Stimulated activated CD4-positive, alpha-beta T cell treated with anti-CD3 and anti-CD28 coated beads, TNF-alpha, amount 100 ng/mL, for 24 hours (primary cell): ENCODE measurements around the gene TPM3.
"Not testable (repeated sequence)": the region's sequence is repeated elsewhere in the genome, so short reads cannot be mapped to it uniquely, and the experiment has no call there.

Source experiments
- DNase-seq, 3 experiments: peaks; one replicate each; pipeline ENCODE4 v3.0.0-alpha.2; 2020; ENCODE audit warnings: low read depth in 3 of 3

The TPM3 gene

DNA sequence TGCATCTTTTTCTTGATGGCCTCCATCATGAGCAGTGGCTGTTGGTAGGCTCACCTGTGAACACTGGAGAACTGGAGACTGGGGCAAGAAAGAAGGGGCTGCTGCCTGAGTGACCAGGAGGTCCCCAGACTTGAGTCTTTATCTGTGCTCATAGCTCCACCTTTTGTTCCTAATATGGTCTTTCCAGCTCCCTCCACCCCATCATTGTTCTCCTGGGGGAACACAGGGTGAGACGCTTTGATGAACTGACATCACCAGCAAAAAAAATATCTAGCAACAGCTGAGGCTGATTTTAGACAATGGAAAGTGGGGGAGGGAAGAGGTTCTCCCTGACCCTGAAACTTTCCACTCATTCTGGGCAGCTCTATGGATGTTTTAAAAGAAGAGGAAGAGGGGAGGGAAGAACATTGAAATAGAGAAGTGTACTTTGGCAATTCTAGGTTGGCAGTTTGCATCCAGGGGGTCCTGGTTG is at the start of gene TPM3:
Gene TPM3, minus strand, starts transcription at position 111 of the 472 bp plus-strand sequence. Its CDS starts 82 bp downstream, at position 29.
- DNase-seq, result no peak

DNA sequence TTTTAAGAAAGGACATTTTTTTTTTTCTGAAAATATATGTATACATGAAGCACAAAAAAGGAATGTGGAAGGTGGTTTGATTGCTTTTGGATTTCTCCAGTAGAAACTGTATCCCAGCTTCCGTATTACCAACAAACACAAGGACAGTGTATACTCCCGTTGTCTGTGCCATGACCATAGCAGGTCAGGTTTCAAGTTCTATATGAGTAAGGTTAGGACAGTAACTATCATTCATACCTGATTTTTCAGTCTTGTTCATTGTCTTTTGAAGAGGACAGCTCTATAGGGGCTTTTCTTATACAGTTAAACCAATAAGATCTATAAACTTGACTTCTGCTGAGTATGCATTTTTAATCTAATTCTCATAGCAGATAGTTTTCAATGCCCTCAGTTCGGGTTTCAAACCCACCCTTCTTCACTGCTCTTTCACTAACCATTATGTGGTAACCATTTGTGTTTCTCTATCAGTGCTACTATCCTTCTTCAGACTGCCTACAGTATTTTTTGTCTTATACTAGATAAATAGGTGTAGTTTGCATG is 48.5 kb upstream of the TPM3 start:
- no peak for DNase-seq

DNA sequence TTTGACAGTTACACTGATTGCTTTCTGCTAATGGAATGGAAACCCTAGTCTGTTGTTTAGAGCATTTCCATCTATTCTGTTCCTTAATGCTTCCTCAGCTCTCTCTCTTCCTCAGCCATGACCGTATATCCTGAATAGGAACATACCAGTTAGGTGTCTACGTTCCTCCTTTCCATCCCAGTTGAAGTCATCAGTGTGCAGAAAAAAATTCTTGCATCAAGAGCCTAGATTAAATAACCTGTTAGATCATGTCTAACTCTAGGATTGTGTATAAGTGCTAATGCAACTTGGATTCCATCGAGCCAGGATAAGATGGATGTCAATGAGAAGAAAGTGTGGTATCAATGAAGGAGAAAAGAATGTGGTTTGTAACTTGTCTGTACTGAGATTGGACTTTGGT is 47.6 kb upstream of the TPM3 start:
- DNase-seq, result no peak

DNA sequence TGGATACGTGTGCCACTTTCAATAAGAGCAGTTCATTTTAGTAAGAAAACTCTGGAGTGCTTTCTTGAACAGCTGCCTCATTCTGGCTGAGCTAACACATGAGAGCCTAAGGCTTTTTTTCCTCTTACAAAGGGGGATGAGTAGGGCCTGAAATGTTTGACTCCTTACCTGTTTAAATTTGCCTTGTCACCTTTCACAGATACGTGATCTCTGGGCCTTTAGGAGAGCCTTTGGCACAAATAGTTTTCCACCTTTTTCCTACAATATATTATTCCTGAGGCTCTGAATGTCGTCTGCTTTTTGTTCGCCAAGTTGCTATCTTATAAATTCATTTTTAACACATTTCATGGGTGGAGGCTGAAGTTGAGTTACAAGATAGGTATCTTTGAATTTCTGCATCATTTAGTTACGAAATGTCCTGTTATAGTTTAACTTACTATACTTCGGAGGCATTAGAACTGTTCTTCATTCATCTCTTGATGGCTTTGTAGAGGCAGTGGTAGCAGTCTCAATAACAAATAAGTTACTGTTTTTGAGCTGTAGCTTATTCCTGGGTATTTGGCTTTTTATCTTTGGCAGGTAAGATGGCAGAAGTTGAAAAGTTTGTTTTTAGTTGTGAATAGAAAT is 46.1 kb upstream of the TPM3 start:
- DNase-seq, result no peak

DNA sequence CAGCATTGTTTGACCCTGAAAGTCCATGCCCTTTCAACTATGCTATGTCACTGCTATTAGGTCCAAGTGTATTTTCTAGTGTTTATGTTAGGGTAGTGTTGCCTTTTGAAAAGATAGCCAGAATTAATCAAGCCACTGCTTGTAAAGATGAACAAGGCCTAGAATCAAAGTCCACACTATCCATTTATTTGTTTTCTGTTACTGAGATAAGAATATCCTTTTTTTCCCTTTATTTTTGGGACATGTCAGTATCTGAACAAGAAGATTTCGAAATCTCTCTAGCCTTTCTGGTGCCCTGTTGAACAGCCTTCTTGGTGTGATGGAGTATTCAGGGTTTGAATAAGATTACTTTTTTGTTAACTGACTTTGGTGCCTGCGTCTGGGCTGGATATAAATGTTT is 45.5 kb upstream of the TPM3 start:
- no peak for DNase-seq

DNA sequence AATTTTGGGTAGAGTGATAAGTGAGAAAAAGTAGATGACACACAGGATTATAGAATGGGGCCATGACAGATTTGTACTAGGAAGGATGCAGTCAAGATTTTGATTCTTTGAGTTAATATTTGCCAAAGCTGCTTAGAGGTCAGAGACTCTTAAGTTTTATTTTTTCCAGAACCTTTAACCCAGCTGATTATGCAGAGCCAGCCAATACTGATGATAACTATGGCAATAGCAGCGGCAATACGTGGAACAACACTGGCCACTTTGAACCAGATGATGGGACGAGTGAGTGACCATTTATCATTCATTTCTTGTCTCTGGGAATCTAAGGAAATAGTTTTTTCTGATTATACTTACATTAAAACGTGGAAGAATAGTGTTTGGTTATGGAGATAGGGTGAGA is 45.0 kb upstream of the TPM3 start:
- no peak for DNase-seq

DNA sequence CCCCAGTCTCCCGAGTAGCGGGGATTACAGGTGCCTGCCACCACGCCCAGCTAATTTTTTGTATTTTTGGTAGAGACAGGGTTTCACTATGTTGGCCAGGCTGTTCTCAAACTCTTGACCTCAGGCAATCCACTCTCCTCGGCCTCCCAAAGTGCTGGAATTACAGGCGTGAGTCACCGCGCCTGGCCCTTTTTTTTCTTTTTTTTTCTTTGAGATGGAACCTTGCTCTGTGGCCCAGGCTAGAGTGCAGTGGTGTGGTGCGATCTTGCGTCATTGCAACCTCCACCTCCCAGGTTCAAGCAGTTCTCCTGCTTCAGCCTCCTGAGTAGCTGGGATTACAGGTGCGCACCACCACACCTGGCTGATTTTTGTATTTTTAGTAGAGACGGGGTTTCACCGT is 41.2 kb upstream of the TPM3 start:
- not testable (repeated sequence) for DNase-seq

DNA sequence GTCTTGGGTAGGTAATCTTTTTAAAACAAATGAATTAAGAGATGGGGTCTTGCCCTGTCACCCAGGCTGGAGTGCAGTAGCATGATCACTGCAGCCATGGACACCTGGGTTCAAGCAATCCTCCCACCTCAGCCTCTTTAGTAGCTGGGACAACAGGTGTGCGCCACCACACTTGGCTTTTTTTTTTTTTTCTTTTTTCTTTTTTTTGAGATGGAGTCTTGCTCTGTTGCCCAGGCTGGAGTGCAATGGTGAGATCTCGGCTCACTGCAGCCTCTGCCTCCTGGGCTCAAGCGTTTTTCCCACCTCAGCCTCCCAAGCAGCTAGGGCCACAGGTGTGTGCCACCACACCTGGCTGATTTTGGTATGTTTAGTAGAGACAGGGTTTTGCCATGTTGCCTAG is 39.2 kb upstream of the TPM3 start:
- not testable (repeated sequence) for DNase-seq

DNA sequence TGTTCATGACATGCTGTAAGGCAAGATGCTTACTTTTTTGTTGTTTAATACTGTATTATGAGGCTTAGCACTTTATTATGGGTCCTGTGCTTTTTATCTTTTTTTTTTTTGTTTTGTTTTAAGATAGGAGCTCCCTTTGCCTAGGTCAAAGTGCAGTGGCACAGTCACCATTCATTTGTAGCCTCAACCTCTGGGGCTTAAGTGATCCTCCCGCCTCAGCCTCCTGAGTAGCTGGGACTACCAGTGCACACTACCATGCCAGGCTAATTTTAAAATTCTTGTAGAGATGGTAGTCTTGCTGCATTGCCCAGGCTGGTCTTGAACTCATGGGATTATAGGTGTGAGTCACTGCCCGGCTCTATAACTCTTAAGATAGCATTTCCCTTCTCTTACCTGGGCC is 33.5 kb upstream of the TPM3 start:
- no peak for DNase-seq

DNA sequence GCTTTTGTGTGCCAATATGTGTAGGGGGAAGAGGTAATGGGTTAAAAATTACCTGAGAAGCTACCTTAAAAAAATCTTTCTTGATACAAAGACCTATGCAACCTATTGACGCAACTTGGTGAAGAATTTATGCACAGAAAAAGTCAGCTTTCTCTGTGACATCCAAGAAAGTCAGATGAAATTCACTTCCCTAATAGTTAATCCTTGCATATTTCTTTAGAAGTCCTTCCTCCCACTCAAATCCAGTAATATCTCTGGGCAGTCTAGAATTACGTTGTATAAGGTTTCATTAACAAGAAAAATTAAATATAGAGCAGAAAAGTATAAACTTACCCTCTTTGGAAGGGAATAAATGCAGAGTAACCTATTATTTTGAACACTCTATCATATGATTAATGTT is 31.7 kb upstream of the TPM3 start:
- DNase-seq, result no peak

DNA sequence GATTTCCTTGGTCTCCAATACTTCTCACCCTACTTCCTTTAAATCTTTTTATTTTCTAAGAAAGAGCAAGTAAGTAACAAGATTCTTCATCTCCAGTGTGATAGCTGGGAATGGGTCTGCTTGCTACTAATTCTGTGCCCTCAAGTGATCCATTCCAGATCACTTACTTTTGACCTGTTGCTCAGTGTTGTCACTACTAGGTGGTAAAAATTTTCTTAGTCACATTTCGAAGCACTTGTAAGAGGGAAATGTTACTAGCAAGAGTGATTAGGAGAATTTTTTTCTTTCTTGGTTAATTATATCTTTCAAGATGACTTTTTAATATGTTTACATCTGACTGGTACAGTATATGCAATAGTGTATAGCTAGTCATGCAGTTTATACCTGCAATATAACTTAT is 31.0 kb upstream of the TPM3 start:
- no peak for DNase-seq

DNA sequence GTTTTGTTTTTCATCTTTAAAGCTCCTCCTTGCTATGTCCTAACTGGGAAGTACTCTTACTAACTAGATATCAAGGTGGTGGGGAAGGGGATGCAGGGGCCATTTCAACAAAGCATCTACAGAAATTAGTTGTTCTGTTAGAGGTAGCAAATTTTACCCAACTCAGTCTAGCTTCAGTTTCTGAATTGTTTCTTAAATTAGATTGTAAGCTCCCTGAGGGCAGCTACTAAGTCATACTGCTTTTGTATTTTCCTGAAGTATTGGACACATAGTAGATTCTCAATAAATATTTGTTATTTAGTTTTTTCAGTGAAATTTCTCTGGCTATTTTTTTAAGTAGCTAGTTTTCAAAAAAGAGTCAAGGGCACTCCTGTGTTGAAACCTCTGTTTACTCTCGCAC is 30.6 kb upstream of the TPM3 start:
- DNase-seq, result no peak

DNA sequence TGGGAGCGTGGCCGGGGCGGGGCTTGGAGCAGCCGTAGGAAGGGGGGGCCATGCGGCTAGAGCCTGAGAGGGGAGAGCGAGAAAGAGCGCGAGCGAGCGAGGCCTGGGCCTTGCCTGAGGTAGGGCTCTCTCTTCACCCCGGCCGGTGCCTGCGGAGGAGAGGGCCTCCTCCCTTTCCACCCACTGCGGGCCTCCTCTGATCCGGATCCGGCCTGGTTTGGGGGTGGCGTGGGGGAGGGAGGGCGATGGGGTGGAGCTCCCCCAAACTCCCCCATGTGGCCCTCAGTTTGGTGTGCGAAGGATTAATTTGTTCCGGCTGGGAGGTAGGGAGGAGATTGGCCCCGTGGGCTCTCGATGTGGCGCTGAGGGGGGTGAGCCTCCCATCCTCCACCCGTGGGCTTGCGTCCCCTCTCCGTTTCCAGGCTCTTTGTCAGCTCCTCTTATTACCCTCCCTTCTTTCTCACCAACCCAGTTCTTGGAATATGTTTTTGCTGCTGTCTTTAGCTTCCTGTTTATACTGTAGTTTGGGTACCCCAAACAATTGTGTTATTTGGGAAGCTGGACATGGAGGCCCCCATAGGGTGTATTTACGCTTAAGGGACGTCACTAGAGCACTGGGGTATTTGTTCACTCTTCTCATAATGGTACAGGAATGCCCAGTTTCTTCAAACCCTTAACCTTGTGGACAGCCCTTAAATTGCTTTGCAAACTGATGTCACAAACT is 29.5 kb upstream of the TPM3 start:
- peak; percentile 42 to 59 (median 49) for DNase-seq

DNA sequence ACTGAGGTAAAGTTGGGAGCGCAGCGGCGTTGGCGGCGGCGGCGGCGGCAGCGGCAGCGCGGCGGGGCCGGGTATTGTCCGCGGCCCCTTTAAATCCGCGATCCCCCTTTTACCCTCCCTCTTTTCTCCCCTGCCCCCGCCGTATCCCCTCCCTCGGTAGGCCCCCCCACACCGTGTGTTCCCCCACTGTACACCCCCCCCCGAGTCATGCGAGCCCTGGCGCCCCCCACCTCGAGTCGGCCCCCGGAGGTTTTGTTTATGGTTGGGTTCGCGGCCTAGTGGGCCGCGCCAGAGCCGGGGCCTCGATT is 29.0 kb upstream of the TPM3 start:
- no peak for DNase-seq

DNA sequence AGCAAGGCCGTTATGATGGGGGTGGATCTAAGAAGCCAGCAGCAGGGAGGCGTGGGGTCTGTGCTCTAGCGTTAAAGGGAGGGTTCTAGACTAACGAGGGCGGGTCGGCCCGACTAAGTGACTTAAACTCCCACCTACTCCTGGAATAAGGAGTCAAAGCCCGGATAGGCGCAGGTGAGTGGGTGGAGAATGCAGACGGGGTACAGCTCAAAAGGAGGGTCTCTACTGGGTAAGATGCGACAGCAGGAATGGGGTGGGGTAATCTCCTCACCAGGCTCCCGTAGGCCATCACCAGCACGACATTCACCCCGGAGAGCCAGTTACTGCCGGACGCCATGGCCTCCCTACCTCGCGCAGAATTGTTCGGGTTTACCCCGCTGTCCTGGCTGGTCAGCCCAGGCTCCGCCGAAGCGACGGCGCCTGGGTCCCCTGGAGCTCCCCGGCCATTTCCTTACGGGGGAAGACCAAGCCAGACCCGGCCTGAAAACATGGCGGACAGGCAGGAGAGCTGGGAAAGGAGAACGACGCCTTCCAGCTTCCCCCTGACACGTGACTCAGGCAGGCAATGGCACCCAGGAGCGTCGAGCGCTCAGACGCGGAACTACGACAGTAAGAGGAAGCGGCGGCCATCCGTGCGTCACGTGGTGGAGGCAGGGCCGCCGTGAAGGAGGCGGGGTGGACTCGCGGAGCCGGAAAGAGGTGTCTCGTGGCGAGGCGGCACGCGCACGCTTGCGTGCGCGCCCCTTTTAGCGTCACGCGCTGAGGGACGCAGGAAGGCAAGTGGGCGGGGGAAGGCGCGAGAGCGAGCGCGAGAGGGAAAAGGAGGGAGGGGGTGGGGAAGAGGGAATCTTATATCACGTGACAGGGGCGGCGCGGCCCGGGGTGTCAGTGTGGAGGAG is 28.4 kb upstream of the TPM3 start, which contains the start of gene UBAP2L:
Gene UBAP2L, plus strand, starts transcription at position 885 of the 899 bp plus-strand sequence. CDS start 4,169 bp downstream, outside the sequence.
- DNase-seq, result peak; percentile 97 to 99 (median 98)

DNA sequence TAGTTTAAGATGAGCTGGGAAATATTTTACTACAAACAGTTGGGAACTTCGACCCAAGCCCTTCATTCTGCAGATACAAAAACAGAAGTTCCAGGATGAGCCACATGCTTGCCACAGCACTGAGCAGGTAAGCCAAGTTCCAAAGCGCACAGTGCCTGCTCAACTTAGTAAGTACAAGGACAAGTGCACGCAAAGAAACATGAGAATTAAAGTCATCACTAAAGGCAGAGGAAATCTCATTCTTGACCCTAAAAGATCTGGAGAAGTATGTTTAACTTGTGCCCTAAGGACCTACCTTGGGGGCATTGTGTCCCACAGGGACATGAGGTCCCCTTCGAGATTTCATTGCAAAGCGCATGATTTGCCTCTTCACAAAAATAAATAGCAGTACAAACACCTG is 27.6 kb upstream of the TPM3 start:
- no peak for DNase-seq

DNA sequence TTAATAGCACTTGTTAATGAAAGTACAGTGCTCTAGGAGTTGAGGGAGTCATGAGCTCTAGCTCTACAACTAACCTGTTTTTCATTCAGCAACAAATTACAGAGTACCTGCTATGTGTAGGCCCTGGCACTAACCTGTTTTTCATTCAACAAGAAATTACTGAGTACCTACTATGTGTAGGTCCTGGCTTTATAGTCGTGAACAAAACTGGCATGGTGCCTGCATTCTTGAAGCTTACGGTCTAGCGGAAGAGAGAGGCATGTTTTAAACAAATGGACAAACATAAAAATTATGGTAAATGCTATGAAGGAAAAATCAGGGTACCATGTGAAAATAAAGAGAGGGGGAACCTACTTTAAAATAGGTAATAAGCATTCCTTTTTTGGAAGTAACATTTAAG is 26.6 kb upstream of the TPM3 start:
- DNase-seq, result no peak

DNA sequence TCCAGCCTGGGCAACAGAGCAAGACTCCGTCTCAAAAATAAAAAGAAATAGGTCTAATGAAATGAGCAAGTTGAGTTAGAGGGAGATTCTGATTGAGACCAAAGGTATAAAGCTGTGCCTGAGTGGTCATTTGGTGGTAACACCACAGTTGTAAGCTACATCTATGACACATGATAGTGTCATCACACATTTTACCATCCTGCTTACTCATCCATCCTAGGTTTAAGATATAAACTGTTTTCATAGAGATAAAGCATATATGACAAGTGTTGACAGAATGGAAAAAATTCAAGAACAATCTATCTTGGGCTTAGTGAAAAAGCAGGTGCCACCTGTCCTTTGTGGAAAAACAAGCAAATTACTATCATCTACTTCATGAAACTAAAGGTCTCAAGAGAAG is 21.4 kb upstream of the TPM3 start:
- DNase-seq, result no peak

DNA sequence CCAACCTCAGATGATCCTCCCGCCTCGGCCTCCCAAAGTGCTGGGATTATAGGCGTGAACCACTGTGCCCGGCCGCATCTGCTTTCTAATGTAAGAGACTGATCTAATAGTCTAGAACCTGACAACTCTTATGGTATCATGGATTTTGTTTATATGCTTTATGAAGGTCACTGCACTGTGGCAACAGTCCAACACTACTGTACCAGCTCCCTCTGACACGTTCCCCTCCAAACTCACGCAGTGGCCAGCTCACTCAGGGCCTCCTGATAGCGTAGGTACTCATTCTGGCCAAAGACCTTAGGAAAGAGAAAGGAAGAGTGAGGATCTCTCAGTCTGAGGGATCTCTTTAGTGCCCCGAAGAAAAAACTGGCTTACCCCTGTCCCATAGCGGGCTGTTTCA is 20.2 kb upstream of the TPM3 start:
- DNase-seq, result no peak

DNA sequence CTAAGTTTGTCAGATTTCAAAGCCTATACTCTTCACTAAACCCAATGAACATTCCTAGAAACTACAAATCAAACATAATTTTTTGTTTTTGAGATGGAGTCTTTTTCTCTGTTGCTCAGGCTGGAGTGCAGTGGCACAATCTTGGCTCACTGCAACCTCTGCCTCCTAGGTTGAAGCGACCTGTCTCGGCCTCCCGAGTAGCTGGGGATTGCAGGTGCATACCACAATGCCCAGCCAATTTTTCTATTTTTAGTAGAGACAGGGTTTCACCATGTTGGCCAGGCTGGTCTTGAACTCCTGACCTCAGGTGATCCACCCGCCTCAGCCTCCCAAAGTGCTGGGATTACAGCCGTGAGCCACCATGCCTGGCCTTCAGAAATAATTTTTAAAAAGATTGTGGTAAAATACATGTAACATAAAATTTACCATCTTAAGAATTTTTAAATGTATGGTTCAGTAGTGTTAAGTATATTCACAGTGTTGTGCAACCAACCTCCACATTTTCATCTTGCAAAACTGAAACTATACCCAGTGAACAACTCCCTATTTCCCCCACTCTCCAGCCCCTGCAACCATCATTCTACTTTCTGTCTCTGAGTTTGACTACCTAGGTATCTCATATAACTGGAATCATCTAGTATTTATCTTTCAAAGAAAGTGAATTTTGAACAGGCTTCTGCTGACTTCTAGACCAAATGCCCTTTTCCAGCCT is 16.9 kb upstream of the TPM3 start:
- no peak for DNase-seq

DNA sequence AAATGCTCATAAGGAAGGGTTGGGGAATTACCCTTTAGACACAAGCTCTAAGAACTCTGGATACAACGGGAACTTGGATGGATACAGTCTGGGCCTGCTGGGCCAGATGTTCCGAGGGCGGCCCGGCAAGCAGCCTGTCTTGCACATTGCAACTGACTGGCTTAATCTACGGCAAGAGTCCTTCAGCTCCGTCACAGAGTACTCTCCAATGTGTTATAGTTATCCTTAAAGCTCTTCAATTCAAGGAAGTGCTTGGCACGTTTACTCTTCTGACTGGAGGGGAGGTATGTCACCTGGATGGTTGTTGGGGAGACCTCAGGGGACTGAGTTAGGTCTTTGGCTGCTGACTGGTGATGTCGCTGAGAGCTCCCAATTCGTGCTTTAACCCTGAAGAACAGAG is 15.4 kb upstream of the TPM3 start:
- no peak for DNase-seq

DNA sequence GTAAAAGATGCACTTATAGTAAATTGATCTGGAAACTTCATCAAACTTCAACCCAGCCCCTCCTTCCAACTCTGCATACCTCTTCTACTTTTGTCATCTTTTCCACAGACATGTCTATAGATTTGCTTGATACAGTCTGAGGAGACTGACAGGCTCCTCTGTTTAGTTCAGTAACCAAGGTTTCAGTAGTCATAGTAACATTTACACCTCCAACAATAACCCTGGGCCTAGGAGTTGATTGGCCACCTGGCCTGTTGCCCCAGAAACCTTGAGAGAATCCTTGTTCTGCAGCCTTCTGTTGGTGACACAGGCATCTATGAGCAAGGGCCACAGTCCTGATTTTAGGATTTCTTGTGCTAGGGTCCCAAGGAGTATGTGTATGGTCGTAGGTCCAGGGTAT is 14.3 kb upstream of the TPM3 start, which contains the start of gene CFAP141:
Gene CFAP141, minus strand, starts transcription at position 138 of the 400 bp plus-strand sequence. Its CDS starts 26 bp downstream, at position 112.
- peak in 1 of 3 experiments; percentile 12 for DNase-seq
